Activated naive CD8-positive, alpha-beta T cell treated with anti-CD3 and anti-CD28 coated beads, Interleukin-2, amount 50 U/mL, for 24 hours (primary cell): ENCODE results near the gene TMIE.
"Not testable (repeated sequence)": the region's sequence is repeated elsewhere in the genome, so short reads cannot be mapped to it uniquely, and the experiment has no call there.

ENCODE experiments used
- ATAC-seq: fragments of 150-1000 bp; cut with Tn5 transposase; one replicate; pipeline ENCODE4 v1.10.0; 2021
- DNase-seq: peaks from one replicate; pipeline ENCODE4 v3.0.0; 2021
- H3K27ac Mint-ChIP-seq: one replicate; pipeline ENCODE4 v1.8.0; 2021; ENCODE audit warnings: mild to moderate bottlenecking, mixed read lengths
- H3K27me3 Mint-ChIP-seq: one replicate; pipeline ENCODE4 v1.8.0; 2021; ENCODE audit warnings: mixed read lengths
- H3K36me3 Mint-ChIP-seq: one replicate; pipeline ENCODE4 v1.8.0; 2021; ENCODE audit warnings: low read depth, mixed read lengths
- H3K4me1 Mint-ChIP-seq: one replicate; pipeline ENCODE4 v1.8.0; 2021; ENCODE audit warnings: mixed read lengths
- H3K4me3 Mint-ChIP-seq: one replicate; pipeline ENCODE4 v1.8.0; 2021; ENCODE audit warnings: mild to moderate bottlenecking, moderate library complexity, mixed read lengths
- H3K9me3 Mint-ChIP-seq: one replicate; pipeline ENCODE4 v1.8.0; 2021; ENCODE audit warnings: mixed read lengths

The TMIE gene

DNA sequence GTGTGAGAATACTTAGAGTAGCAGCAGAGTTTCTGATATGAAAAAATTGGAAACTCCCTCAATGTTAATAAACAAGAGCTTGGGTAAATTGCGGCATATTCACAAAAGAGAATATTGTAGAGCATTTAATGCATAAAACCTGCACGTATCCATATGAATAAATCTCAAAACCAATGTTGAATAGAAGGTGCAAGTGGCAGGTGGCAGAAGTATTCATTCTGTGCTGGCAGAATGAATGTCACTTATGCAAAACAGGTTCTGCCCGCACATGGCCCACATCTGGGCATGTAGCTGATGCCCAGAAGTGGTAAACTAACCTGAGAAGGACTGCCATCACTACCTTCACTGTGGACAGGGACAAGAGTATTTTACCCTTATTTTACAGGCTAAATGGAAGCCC, 30.6 kb downstream of the TMIE start:
- Mint-ChIP-seq H3K27me3 (peaks cover 2% of the 10 kb centered on the region), H3K27ac (no peak overlapping the region), H3K4me1 (no peaks in the 10 kb centered on the region), H3K9me3 (no peaks in the 10 kb centered on the region), H3K36me3 (no peaks in the 10 kb centered on the region), H3K4me3 (no peak overlapping the region)
- DNase-seq (no peak), ATAC-seq (no peak)

- H3K27me3 Mint-ChIP-seq = peaks cover 2% of the 10 kb centered on the region
- DNase-seq (no peak), ATAC-seq (no peak)
- no peaks in the 10 kb centered on the region for H3K9me3 Mint-ChIP-seq
- H3K4me1 Mint-ChIP-seq = no peaks in the 10 kb centered on the region
- H3K4me3 Mint-ChIP-seq = no peak overlapping the region
- H3K36me3 Mint-ChIP-seq = no peaks in the 10 kb centered on the region
- H3K27ac Mint-ChIP-seq = no peak overlapping the region
Measured at GRCh38 chr3:46733026-46733800, 32.0 kb downstream of the TMIE start.

- Mint-ChIP-seq H3K4me3 (no peak overlapping the region), H3K4me1 (no peaks in the 10 kb centered on the region), H3K27me3 (no peaks in the 10 kb centered on the region), H3K9me3 (peaks cover 3% of the 10 kb centered on the region), H3K36me3 (no peaks in the 10 kb centered on the region), H3K27ac (no peak overlapping the region)
- DNase-seq (no peak), ATAC-seq (no peak)
Measured at GRCh38 chr3:46734773-46735172, 33.6 kb downstream of the TMIE start.

- H3K4me3 Mint-ChIP-seq = no peak overlapping the region
- H3K27ac Mint-ChIP-seq = no peak overlapping the region
- no peaks in the 10 kb centered on the region for H3K27me3 Mint-ChIP-seq
- H3K9me3 Mint-ChIP-seq = peaks cover 3% of the 10 kb centered on the region
- ATAC-seq (peak; percentile 15), DNase-seq (no peak)
- no peaks in the 10 kb centered on the region for H3K36me3 Mint-ChIP-seq
- no peaks in the 10 kb centered on the region for H3K4me1 Mint-ChIP-seq
Measured at GRCh38 chr3:46736006-46736872, 35.0 kb downstream of the TMIE start.

DNA sequence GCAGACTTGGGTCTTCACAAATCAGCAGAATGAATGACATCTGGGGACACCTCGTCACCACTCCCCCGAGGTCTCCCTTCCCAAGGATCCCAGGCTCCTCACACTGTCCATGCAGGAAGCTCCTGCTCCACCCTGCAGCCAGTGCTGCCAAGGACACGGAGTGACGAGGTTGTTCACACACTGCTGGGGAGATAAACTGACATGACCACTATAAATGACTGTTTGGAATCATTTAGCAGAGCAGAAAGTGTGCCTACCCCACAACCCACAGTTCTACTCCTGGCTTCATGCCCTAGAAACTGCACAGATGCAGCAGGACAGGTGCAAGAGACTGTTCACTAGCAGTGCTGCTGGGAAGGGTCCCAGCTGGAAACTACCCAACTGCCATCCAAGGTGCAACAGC, 36.1 kb downstream of the TMIE start:
- no peak for DNase-seq
- Mint-ChIP-seq H3K9me3 (peaks cover 3% of the 10 kb centered on the region), H3K36me3 (no peaks in the 10 kb centered on the region), H3K4me1 (no peaks in the 10 kb centered on the region), H3K27me3 (no peaks in the 10 kb centered on the region), H3K4me3 (no peak overlapping the region), H3K27ac (no peak overlapping the region)
- no peak for ATAC-seq

DNA sequence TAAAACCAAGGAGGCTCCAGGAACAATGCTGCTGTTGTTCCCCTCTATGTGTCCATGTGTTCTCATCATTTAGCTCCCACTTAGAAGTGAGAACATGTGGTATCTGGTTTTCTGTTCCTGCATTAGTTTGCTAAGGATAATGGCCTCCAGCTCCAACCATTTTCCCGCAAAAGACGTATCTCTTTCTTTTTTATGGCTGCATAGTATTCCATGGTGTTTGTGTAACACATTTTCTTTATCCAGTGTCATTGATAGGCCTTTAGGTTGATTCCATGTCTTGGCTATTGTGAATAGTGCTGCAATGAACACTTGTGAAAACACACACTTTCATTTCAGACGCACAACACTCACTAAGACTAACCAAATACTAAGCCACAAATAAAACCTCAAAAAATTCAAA, 38.4 kb downstream of the TMIE start:
- not testable (repeated sequence) for H3K9me3 Mint-ChIP-seq, H3K27me3 Mint-ChIP-seq, ATAC-seq, H3K4me1 Mint-ChIP-seq, H3K4me3 Mint-ChIP-seq, DNase-seq, H3K36me3 Mint-ChIP-seq, H3K27ac Mint-ChIP-seq

- DNase-seq = no peak
- no peak for ATAC-seq
- no peaks in the 10 kb centered on the region for H3K27me3 Mint-ChIP-seq
- no peaks in the 10 kb centered on the region for H3K36me3 Mint-ChIP-seq
- no peaks in the 10 kb centered on the region for H3K4me1 Mint-ChIP-seq
- H3K9me3 Mint-ChIP-seq = peaks cover 3% of the 10 kb centered on the region
- no peak overlapping the region for H3K27ac Mint-ChIP-seq
- H3K4me3 Mint-ChIP-seq = no peak overlapping the region
Measured at GRCh38 chr3:46742992-46743585, 41.9 kb downstream of the TMIE start.

DNA sequence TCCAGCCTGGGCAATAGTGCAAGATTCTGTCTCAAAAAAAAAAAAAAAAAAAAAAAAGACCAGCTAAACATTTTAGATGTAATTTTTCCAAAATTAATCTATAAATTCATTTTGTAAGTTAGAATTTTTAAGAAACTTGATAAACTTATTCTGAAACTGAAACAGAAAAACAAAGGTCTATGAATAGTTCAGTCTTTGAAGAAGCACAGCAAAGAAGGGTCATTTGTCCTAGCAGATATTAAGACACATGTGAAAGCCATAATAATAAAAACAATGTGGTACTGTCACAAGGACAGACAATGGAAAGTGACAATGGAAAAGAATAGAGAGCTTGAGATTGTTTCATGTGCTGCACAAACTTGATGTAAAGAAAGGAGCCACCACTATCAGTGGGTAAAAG, 45.5 kb downstream of the TMIE start:
- Mint-ChIP-seq H3K9me3 (no peaks in the 10 kb centered on the region), H3K36me3 (no peaks in the 10 kb centered on the region), H3K27me3 (no peaks in the 10 kb centered on the region), H3K27ac (no peak overlapping the region), H3K4me1 (no peaks in the 10 kb centered on the region), H3K4me3 (no peak overlapping the region)
- DNase-seq (no peak), ATAC-seq (no peak)

- Mint-ChIP-seq H3K36me3 (no peaks in the 10 kb centered on the region), H3K4me1 (no peaks in the 10 kb centered on the region), H3K27ac (no peak overlapping the region), H3K4me3 (no peak overlapping the region), H3K9me3 (no peaks in the 10 kb centered on the region), H3K27me3 (no peaks in the 10 kb centered on the region)
- DNase-seq (no peak), ATAC-seq (no peak)
Measured at GRCh38 chr3:46748170-46748569, 47.0 kb downstream of the TMIE start.

GRCh38 chr3:46749129-46749528, 47.9 kb downstream of the TMIE start:
- Mint-ChIP-seq H3K27ac (no peak overlapping the region), H3K4me1 (peaks cover 2% of the 10 kb centered on the region), H3K9me3 (no peaks in the 10 kb centered on the region), H3K4me3 (no peak overlapping the region), H3K36me3 (no peaks in the 10 kb centered on the region), H3K27me3 (no peaks in the 10 kb centered on the region)
- ATAC-seq (no peak), DNase-seq (no peak)

GRCh38 chr3:46750555-46751038, 49.4 kb downstream of the TMIE start:
- ATAC-seq = no peak

DNA sequence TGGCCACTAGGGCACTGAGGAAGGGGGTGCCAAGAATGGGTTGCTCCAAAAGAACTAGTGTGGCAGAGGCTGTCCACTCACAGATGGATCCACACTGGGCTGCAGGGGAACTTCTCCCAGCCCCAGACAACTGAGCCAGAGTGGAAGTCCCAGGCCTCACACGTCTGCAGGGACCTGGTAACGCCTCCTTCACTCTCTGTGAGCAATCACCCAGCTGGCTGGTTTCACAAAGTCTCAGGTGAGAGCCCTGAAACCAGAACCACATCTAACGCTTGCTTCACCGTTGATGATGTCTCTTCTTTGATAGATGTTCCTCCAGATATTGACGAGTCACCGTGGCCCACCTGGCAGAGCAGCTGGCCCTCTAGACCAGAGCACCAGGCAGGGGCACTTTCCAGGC, 51.9 kb downstream of the TMIE start:
- not testable (repeated sequence) for H3K4me3 Mint-ChIP-seq, H3K9me3 Mint-ChIP-seq, H3K36me3 Mint-ChIP-seq, ATAC-seq, H3K27ac Mint-ChIP-seq, H3K27me3 Mint-ChIP-seq, H3K4me1 Mint-ChIP-seq, DNase-seq

More at GRCh38 chr3:46750555-46751038, 49.4 kb downstream of the TMIE start:
- DNase-seq = no peak
- Mint-ChIP-seq H3K4me1 (peaks cover 2% of the 10 kb centered on the region), H3K27me3 (no peaks in the 10 kb centered on the region), H3K27ac (no peak overlapping the region), H3K36me3 (no peaks in the 10 kb centered on the region), H3K4me3 (no peak overlapping the region), H3K9me3 (no peaks in the 10 kb centered on the region)

DNA sequence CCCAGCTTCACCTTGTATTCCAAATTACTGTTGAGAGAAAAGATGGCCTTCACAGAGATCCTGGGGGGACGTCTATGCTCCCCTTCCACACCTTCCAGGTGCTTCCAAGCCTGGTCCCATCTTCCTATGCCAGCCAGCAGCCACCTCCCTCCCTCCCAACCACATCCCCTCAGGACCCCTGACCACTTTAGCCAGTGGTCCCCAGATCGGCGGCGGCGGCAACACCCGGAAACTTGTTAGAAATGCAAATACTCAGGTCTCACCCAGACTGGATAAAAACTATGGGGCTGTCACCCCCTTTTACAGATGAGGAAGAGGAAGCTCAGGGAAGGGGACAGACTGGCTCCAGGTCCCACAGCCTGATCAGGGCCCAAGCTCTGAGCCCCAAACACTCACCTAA, 54.5 kb downstream of the TMIE start:
- Mint-ChIP-seq H3K27ac (no peak overlapping the region), H3K36me3 (no peaks in the 10 kb centered on the region), H3K4me1 (peaks cover 2% of the 10 kb centered on the region), H3K4me3 (no peak overlapping the region), H3K9me3 (no peaks in the 10 kb centered on the region), H3K27me3 (peaks cover under 1% of the 10 kb centered on the region)
- no peak for ATAC-seq
- DNase-seq = no peak

GRCh38 chr3:46756642-46757041, 55.5 kb downstream of the TMIE start:
- no peak for ATAC-seq
- Mint-ChIP-seq H3K9me3 (no peaks in the 10 kb centered on the region), H3K27me3 (peaks cover 2% of the 10 kb centered on the region), H3K4me3 (no peak overlapping the region), H3K36me3 (no peaks in the 10 kb centered on the region), H3K4me1 (peaks cover 2% of the 10 kb centered on the region), H3K27ac (no peak overlapping the region)
- no peak for DNase-seq
